OCI-LY1 (cell line): ENCODE data around the gene CRYGN.

Source experiments
- EZH2 ChIP-seq: fragments of 200-600 bp; sonication (generic), shearing (Covaris generic); IDR thresholded peaks from 2 replicates; pipeline ENCODE4 v1.8.0; 2017; ENCODE audit warnings: borderline replicate concordance, mixed run types, mild to moderate bottlenecking, antibody characterized with exemption, low read length, moderate library complexity, mixed read lengths
- TF ChIP-seq, protein P1 (sequence below): fragments of 200-600 bp; sonication (generic), shearing (Covaris generic); IDR thresholded peaks from 2 replicates; pipeline ENCODE4 v1.5.1; 2017; ENCODE audit warnings: mild to moderate bottlenecking, antibody characterized with exemption, low read length, moderate library complexity, mixed read lengths

GRCh38 chr7:151483711-151483983 lies 43.7 kb upstream of the CRYGN start:
- TF ChIP-seq EZH2, result no peak
- TF ChIP-seq, protein P1, sequence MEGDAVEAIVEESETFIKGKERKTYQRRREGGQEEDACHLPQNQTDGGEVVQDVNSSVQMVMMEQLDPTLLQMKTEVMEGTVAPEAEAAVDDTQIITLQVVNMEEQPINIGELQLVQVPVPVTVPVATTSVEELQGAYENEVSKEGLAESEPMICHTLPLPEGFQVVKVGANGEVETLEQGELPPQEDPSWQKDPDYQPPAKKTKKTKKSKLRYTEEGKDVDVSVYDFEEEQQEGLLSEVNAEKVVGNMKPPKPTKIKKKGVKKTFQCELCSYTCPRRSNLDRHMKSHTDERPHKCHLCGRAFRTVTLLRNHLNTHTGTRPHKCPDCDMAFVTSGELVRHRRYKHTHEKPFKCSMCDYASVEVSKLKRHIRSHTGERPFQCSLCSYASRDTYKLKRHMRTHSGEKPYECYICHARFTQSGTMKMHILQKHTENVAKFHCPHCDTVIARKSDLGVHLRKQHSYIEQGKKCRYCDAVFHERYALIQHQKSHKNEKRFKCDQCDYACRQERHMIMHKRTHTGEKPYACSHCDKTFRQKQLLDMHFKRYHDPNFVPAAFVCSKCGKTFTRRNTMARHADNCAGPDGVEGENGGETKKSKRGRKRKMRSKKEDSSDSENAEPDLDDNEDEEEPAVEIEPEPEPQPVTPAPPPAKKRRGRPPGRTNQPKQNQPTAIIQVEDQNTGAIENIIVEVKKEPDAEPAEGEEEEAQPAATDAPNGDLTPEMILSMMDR, result no peak
